ENCODE results near the gene TH.

DNA sequence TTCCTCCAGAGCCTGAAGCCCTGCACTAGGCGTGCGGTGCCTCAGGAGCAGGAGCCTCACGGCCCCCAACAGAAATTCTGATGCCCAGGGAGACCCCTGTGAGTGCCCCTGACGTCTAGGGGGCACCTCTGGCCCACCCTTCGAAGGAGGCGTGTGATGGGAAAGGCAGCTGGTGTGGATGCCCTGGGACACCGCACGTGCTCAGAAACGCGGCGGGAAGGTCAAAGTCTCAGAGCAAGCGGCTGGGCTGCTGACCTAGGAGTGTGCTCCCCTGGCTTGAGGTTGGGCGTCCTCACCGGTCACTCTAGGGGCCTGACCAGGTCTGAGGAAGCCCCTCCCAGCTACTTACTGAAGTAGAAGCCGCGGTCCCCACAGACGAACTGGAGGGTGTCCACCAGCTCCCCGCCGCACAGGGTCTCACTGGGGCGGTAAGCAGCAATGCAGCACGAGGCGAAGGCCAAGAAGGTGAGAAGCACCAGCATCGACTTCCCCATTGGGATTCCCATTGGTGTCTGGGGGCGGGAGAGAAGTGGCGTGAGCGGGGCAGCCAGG, 36.5 kb downstream of the TH start:
- TF ChIP-seq, protein P1, sequence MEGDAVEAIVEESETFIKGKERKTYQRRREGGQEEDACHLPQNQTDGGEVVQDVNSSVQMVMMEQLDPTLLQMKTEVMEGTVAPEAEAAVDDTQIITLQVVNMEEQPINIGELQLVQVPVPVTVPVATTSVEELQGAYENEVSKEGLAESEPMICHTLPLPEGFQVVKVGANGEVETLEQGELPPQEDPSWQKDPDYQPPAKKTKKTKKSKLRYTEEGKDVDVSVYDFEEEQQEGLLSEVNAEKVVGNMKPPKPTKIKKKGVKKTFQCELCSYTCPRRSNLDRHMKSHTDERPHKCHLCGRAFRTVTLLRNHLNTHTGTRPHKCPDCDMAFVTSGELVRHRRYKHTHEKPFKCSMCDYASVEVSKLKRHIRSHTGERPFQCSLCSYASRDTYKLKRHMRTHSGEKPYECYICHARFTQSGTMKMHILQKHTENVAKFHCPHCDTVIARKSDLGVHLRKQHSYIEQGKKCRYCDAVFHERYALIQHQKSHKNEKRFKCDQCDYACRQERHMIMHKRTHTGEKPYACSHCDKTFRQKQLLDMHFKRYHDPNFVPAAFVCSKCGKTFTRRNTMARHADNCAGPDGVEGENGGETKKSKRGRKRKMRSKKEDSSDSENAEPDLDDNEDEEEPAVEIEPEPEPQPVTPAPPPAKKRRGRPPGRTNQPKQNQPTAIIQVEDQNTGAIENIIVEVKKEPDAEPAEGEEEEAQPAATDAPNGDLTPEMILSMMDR (IDR thresholded peaks at IDR 0.05), result no peak
- TF ChIP-seq EZH2 (IDR thresholded peaks at IDR 0.05; ENCODE audit: borderline replicate concordance, insufficient read depth, low read depth, low read length, poor library complexity, severe bottlenecking), result no peak
